NCI-H2171 treated with DMSO at 0.1 percent for 48 hours (cell line): ENCODE measurements around the gene NUP160.
"Not testable (repeated sequence)": the region's sequence is repeated elsewhere in the genome, so short reads cannot be mapped to it uniquely, and the experiment has no call there.

Source experiments
- DNase-seq: peaks from one replicate; lab custom pipeline; 2025; lab: John Stamatoyannopoulos, UW

Gene NUP160

GRCh38 chr11:47788181-47788580, 60.0 kb downstream of the NUP160 start:
- DNase-seq = no peak

- DNase-seq = peak; percentile 78
These were observed 61.8 kb downstream of the NUP160 start for GRCh38 chr11:47786373-47786772.

- DNase-seq = no peak
These were observed 63.3 kb downstream of the NUP160 start for GRCh38 chr11:47784785-47785381.

DNA sequence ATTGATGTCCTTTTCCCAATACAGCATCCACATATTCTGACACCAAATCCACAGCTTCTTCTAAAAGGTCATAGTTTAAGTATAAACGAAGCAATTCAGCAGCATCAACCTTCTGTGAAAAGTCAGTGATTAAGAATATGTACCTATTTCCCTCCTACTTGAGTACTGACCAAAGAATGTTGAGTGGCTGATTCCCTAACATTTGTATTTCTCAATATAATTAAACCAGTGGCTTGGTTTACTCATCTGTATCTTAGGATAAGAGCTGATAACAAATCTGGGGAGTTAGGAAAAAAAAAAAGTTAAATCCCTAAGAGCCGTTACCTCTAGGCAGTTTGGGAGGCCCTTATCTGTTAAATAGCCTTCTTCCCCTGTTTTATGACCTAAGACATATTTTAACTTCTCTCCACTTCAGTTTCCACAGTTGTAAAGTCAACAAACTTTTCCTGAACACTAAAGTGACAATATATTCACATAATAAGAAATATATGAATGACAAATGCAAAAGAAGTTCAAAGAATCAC, 65.0 kb downstream of the NUP160 start:
- no peak for DNase-seq

- DNase-seq = no peak
These were observed 69.2 kb downstream of the NUP160 start for GRCh38 chr11:47778878-47779483.

DNA sequence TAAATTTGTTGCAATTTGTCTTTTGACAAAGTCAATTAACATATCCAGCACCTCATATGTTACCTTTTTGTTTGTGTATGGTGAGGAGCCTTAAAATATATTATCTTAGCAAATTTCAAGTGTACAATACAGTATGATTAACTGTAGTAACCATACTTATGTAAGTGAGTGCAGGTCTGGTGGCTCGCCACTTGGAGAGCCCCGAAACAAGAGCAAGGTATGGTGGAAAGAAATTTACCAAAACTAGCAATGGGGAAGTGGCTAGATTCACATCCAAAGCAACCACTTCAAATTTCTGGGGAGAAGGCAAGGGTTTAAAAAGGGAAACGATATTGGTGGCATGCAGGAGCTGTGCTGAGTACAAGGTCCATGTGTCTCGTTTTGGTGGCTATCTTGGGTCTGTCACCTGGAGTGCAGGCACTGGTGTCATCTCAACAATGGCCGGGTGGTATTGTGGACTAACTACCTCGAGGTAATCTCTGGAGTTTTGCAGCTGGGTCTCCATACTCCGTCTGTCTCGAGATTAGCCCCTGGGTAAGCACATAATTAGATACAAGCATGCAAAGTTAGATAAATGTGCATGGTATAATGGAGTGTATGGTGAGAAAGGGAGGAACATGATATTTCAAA, 72.8 kb downstream of the NUP160 start:
- no peak for DNase-seq

DNA sequence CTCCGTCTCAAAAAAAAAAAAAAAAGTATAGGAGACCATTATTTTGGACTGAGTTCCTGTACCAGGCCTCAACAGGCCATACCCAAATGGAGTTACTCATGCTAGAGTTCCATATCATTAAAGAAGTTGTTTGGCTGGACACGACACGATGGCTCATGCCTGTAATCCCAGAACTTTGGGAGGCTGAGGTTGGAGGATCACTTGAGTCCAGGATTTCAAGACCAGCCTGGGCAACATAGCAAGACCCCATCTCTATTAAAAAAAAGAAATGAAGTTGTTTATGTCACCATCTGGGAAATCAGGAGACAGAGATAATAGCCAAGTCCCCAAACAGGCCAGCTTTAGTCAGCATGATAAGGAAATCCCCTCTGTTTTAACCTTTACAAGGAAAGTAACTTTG, 74.3 kb downstream of the NUP160 start:
- no peak for DNase-seq

- not testable (repeated sequence) for DNase-seq
These were observed 78.6 kb downstream of the NUP160 start for GRCh38 chr11:47769556-47769955.

- DNase-seq = peak; percentile 90
These were observed 80.0 kb downstream of the NUP160 start for GRCh38 chr11:47768101-47768612.

GRCh38 chr11:47766509-47767227, 81.5 kb downstream of the NUP160 start:
- DNase-seq = peak; percentile 48

DNA sequence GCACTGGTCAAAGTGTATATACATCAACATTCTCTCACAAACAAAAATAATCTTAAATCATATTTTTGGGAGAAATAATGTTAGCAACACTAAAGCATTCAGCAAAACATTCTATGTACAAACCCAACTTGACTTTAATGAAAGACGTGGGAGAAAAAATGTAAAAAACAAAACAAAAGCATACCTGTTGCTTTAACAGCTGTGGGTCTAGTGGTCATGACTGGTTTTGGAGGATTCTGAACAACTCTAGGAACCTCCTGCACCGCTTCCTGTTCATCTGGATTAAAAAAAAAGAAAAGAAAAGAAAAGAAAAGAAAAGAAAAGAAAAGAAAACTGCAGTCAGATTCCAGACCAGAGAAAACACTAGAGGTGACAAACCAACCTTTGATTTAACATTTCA, 83.1 kb downstream of the NUP160 start:
- DNase-seq = no peak

GRCh38 chr11:47759291-47759690, 88.9 kb downstream of the NUP160 start:
- DNase-seq = not testable (repeated sequence)

- DNase-seq = no peak
These were observed 91.9 kb downstream of the NUP160 start for GRCh38 chr11:47756208-47756607.

DNA sequence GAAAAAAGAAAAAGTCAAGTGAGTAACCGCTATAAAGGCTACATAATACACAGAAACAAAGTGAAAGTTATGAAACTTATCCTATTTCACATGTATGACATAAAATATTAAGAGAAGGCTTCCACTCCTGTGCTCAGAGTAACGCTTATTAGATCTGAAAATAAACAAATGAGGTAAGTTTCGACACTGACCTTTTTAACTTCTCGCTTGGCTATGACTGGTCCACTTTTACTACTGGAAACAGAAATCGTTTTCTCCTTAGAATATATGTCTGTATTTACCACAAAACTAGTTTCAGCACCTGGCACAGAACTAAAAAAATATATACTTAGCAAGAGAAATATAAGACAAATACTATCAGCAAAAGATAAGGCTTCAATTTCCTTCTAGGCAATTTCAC, 97.4 kb downstream of the NUP160 start:
- no peak for DNase-seq

GRCh38 chr11:47742494-47742893, 105.7 kb downstream of the NUP160 start:
- DNase-seq = not testable (repeated sequence)

DNA sequence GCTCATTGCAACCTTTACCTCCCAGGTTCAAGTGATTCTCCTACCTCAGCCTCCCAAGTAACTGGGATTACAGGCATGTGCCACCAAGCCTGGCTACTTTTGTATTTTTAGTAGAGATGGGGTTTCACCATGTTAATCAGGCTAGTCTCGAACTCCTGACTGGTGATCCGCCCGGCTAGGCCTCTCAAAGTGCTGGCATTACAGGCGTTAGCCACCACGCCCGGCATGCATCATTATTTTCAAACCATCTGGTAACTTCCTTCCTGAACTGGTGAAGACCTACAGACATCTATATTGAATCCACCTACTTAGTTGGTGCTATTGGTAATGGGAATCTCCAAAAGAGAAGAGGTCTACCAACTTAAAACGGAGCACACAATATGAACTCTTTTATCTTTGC, 110.3 kb downstream of the NUP160 start:
- not testable (repeated sequence) for DNase-seq

DNA sequence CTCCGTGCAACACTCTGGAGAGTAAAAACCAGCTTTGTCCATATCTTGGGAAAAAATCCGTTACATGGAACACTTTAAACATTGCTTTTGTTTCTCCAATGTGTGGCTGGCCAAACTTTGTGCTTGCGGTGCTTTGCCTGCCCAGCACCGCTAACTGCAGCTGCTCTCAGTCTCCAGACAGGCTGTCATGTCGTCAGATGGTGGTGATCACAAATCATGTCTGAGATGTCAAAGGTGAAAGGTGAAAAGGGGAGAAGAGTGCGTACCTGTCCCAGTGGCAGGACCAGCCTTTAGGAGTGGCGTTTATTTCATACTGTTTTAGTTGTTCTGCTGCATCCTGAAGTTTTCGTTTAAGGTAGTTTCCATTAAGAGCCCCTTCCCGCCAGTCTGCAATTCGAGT, 115.9 kb downstream of the NUP160 start:
- no peak for DNase-seq

DNA sequence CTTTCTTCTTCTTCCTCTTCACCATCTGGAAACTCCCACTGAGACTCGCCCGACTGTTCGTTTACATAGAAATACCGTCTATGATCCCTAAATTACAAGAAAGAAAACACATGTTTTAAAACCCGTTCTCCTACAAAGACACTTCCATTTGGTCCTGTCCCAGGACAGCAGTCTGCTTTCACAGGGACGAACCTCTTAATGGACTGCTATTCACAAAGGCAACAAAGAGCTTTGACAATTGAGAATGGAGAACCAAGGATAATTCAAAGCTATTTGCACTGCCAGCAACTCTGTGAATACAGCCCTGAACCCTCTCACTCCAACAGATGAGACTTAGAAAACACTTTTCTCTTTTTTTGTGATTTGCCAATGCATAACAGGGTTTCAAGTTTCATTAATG, 116.7 kb downstream of the NUP160 start:
- DNase-seq = no peak
